GM21381 (cell line): ENCODE data around the gene FOXQ1.
"Not testable (repeated sequence)": the region's sequence is repeated elsewhere in the genome, so short reads cannot be mapped to it uniquely, and the experiment has no call there.

Source experiments
- ATAC-seq: cut with Tn5 transposase; IDR thresholded peaks from one replicate; pipeline ENCODE4 v1.9.1; 2021; ENCODE audit warnings: mild to moderate bottlenecking, moderate library complexity; ENCODE audit not compliant: unreplicated experiment

The FOXQ1 gene

DNA sequence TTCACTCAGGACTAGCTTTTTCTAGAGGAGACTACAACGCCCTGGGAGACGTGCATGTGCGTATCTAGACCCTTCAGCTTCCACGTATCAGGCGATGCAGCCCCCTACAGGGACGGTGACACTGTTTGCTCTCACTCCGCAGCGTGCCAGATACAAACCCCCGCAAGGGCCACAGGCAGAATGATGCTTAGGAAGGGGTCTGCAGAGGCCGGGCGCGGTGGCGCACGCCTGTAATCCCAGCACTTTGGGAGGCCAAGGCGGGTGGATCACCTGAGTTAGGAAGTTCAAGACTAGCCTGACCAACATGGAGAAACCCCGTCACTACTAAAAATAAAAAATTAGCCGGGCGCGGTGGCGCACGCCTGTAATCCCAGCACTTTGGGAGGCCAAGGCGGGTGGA lies 6.7 kb downstream of the FOXQ1 start:
- not testable (repeated sequence) for ATAC-seq

- ATAC-seq: no peak
Observed at GRCh38 chr6:1321738-1322137, 9.8 kb downstream of the FOXQ1 start.

DNA sequence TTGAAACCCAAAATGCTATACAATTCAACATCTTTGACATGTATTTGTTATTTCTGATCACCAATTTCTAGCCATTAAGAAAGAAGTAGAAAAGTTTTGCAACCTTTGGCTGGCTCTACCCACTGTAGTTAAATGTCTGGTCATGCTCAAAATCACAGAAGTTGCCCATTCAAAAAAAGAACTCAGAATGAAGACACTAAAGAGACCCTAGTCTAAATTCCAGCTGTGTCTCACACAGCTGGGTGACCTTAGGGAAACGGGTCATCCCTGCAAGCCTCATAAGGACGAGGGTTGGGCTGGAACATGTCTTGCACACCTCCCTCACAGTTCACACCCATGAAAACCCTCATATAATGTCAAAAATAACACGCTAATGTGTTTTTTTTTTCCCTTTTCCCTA lies 10.3 kb downstream of the FOXQ1 start:
- no peak for ATAC-seq

- ATAC-seq: no peak
Observed at GRCh38 chr6:1322696-1323219, 10.9 kb downstream of the FOXQ1 start.

- ATAC-seq: no peak
Observed at GRCh38 chr6:1324936-1325335, 13.0 kb downstream of the FOXQ1 start.

DNA sequence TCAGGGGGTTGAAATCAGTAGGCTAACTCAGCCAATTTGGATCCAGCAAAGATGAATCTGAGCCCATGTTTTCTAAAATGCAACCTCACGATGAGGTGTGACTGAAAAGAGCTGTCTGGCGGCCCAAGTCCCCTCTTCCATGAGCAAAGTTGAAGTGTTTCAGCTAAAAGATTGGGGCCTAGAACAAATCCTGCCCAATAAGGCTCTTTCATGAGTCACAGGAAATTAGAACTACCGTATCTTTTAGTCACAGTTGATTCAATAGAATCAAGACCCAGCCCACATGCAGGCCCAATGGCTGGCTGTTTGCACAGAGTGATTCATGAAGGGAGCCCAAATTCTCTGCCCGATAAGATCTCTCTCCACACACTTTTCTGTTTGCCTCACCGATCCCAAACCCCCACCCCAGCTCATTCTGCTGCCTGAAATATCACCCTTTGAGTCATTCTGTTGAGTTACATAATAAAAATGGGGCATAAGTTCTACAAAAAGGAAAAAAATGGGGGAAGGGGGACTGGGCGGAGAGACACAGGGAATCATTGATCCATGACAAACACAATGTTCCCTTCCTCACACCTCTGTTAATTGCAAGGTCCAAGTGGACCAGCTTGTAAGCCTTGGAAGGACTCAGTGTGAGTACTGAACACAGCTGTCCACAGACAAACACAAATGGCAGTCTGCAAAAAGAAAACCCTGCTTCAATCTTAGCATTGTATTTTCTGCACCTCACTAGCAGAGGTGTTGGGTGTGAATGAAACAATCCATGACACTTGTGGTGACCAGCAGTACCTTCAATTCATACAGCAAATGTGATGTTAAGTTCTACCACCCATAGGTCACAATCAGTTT lies 13.8 kb downstream of the FOXQ1 start:
- no peak for ATAC-seq

- ATAC-seq: no peak
Observed at GRCh38 chr6:1326535-1327121, 14.7 kb downstream of the FOXQ1 start.

- ATAC-seq: no peak
Observed at GRCh38 chr6:1327630-1328029, 15.7 kb downstream of the FOXQ1 start.

DNA sequence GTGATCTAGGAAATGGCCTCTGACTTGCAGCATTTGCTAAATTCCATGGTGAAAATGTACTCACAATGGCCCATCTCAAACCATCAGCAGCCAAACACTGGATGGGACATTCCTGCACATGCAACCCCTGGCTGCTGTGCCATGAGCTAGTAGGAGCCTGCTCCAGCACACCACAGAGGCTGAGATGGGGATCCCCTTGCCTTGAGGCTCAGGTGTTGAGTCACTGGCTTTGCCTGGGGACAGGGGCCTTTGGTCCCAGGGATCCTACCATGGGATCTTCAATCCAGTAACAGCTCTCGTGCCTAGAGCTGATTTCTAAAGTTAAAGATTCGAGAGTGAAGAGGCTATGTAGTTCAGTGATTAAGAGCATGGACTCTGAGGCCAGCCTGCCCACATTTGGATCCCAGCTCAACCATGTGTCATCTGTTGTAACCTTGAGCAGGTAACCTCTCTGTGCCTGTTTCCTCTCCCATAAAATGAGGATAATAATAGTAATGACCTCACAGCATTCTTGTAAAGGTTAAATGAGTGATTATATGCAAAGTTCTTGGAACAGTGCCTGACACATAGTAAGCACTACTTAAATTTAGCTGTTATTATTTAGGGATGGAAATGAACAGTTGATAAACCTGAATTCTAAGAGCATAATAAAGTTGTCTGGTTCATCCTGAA lies 16.4 kb downstream of the FOXQ1 start:
- ATAC-seq: no peak

GRCh38 chr6:1329708-1330107 lies 17.8 kb downstream of the FOXQ1 start:
- no peak for ATAC-seq

GRCh38 chr6:1334684-1335083 lies 22.8 kb downstream of the FOXQ1 start:
- ATAC-seq: no peak

DNA sequence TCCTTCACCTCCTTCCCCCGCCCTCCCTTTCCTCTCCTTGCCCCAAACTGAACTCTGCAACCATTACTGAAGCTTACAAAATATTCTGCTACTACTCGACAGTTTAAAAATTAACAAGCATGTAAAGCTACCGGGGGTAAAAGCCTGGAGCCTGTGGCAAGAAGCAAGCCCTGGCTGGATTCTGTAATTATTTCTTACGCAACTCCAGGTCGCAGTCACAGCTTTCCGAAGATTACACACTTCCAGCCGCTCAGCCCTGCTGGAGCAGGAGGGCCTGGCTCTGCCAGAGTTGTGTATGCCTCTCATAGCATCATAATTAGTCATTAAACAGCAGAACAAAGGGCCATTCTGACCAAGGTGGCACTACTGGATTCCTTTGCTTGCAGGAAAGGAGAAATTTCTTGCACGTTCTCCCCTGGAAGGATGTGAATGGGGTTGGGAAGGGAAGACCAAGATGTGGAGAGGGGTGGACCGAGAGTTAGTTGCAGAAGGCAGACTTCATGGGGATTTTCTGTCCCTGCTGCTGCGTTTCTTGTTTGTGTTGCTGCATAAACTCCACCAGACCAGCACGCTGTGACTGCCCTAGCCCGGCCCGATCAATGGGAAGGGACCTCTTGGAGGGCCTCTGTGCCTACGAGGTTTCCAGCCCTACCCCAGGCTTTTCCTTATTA lies 23.6 kb downstream of the FOXQ1 start:
- no peak for ATAC-seq

DNA sequence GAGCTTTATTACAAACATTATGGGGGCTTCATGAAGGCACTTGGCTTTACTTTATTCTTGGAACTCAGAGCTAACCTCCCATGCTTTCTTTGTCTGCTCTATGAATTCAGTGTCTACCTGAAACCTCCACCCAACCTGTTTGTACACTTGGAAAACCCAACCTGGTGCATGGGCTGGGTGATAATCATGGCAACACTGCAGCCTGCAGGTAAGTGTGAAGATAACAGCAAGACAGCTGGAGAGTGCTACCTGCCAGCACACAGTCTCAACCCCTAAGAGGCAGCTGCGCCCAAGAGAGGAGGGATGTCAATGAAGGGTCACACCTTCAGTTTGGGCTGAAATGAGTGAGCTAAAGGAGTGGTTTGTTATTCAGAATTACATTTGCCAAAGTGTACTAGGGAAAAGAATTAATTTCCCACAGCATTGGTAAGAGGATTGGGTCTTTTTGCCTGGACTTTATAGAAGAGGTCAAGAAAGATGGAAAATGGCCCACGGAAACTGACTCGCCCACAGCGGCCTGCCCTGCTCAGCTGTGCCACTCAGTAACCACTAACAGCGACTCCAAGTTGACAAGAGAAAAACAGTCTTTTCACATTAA lies 24.4 kb downstream of the FOXQ1 start:
- no peak for ATAC-seq

DNA sequence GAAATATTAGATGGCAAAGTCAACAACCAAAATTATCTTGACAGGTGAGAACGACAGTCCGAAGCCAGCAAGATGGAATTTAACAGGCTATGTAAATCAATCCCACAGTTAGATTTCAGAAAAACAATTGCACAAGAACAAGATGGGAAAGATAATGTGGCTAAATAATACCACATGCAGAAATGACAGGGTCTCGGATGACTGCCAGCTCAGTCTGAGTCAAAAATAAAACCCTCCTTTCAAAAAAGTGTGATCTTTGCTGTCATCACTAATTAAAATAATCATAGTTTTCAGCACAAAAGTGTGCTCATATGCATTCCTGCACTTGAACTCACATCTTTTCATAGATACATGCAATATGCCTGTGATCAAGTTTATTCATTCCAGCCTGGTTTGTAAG lies 25.9 kb downstream of the FOXQ1 start:
- no peak for ATAC-seq

- ATAC-seq: no peak
Observed at GRCh38 chr6:1346101-1346500, 34.2 kb downstream of the FOXQ1 start.

DNA sequence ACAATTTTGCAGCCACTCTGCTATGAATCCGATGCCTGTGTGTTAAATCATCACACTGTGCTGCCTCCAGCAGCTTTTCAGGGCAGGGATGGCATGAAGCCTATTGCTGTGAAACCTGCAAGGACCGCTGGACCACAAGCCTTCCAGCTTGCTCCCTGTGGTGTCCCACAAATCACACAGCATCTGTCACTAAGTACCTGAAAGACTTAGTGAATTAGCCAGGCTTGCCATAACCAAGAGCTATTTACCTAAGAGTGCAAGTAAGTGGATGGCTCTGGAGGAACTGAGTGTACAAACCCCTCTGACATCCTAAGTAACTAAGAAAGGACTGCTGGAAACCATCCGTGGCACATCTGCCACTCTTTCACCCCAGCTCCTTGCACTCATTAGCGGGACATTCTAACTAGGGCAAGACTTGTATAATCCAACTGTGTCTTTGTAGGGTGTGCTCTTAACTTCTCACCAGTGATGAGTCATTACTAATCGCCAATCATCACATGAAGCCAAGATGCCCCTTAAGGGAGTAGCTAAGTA lies 34.7 kb downstream of the FOXQ1 start:
- no peak for ATAC-seq

DNA sequence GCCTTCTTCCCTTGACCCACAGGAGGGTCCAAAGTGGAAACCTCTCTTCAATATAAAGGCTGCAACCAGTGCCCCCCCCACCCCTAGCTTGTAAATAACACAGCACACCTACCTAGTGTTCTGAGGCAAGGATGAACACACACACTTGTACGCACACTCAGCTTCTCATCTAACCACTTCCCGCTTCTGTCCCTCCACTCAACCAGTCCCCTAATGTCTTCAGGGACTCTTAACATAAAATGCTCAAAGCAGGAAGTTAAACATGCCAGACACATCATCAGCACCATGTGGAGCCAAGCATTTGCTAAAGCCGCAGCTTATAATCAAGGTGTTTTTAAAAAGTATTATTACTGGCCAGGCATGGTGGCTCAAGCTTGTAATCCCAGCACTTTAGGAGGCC lies 35.3 kb downstream of the FOXQ1 start:
- no peak for ATAC-seq

- ATAC-seq: no peak
Observed at GRCh38 chr6:1348675-1349074, 36.8 kb downstream of the FOXQ1 start.

DNA sequence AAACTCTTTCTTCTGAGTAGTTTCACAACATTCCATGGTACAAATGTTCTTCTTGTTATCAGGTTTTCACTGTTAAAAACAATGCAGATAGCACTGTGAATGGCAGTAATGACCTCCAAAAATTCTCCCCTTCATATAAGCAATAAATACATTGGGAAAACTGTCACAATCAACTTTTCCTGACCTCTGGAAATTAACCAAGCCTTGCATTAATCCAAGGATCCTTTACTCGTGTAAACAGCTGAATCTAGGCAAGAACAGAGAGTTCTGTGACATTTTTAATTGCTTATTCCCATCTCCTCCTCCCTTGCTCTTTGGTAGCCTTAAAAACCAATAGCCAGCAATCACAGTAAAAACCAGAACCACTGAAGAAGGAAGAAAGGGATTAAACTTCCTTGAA lies 37.8 kb downstream of the FOXQ1 start:
- no peak for ATAC-seq

DNA sequence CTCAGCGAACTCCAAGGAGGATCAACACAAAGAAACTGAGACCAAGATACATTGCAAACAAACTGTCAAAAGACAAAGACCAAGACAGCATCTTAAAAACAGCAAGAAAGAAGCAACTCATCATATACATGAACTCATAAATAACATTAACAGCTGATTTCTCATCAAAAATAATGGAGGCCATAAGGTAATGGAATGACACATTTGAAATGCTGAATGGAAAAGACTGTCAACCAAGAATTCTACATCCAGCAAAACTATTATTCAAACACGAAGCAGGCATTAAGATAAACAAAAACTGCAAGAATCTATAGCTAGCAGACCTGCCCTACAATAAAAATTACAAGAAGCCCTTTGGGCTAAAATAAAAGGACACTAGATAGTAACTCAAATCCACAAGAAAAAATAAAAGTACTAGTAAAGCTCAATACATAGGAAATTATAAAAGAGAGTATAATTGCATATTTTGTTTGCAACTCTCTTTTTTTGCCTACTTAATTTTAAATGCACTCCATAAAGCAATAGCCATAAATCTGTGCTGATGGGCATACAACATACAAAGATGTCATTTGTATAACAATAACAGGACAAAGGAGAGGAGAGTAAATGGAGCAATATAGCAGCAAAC lies 39.6 kb downstream of the FOXQ1 start:
- ATAC-seq: no peak
